ENCODE results near the gene PXMP4.

Gene PXMP4

DNA sequence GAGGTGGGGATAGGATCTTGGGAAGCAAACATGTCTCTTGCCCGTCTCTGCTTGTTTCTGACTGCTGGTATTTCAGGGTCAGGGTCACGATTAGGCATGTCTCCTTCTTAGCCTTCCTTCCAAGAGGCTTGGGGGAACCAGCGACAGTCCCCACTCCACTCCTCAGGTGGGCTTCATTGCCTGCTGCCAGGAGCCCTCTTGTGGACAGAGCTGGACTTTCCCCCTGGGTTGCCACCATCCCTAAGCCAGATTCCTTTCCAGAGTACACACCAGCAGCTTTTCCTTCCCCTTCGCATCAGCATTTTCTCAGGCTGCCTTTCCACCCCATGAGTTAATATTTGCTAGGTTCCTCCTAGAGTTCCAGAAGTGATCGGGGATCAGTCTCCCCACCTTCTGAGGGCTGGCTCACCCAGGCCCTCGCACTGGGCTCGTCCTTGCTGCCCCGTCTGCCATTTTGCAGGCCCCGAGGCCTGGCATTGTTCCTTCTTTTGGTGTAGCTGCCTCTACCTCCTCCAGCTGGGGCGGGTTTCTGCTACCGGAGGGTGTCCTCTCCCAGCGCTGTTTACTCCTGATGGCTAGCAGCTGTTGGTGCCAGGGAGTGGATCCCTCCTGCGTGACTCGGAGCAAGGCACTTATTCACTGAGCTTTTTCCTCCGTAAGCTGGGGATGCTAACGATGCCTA lies 66.8 kb downstream of the PXMP4 start:
- peak; percentile 61 for DNase-seq
